Stimulated activated CD8-positive, alpha-beta memory T cell treated with anti-CD3 and anti-CD28 coated beads, Interleukin-12 subunit alpha, Interleukin-12 subunit beta, amount 100 ng/mL, for 24 hours (primary cell): ENCODE data around the gene ARHGDIA.

Experiments
- DNase-seq: peaks from one replicate; pipeline ENCODE4 v3.0.0-alpha.2; 2020; ENCODE audit errors: extremely low read depth

Gene ARHGDIA

GRCh38 chr17:81888988-81889595 lies 18.0 kb upstream of the ARHGDIA start:
- DNase-seq = no peak

- DNase-seq = no peak
Measured at GRCh38 chr17:81888105-81888987, 17.2 kb upstream of the ARHGDIA start.

GRCh38 chr17:81885869-81886548 lies 14.9 kb upstream of the ARHGDIA start:
- no peak for DNase-seq

GRCh38 chr17:81885454-81885853 lies 14.3 kb upstream of the ARHGDIA start:
- DNase-seq = no peak

GRCh38 chr17:81884968-81885367 lies 13.8 kb upstream of the ARHGDIA start:
- no peak for DNase-seq

GRCh38 chr17:81884520-81884919 lies 13.4 kb upstream of the ARHGDIA start:
- DNase-seq = no peak

- DNase-seq = no peak
Measured at GRCh38 chr17:81879121-81879520, 8.0 kb upstream of the ARHGDIA start.

- DNase-seq = no peak
Measured at GRCh38 chr17:81878294-81878693, 7.2 kb upstream of the ARHGDIA start.

- no peak for DNase-seq
Measured at GRCh38 chr17:81877569-81877968, 6.4 kb upstream of the ARHGDIA start.

- peak; percentile 90 for DNase-seq
Measured at GRCh38 chr17:81871387-81872230, 472 bp upstream of the ARHGDIA start.

- DNase-seq = no peak
Measured at GRCh38 chr17:81870131-81870980, 781 bp downstream of the ARHGDIA start.

- DNase-seq = no peak
Measured at GRCh38 chr17:81869221-81870130, 1.7 kb downstream of the ARHGDIA start.

- DNase-seq = no peak
Measured at GRCh38 chr17:81868674-81869220, 2.4 kb downstream of the ARHGDIA start.

GRCh38 chr17:81867991-81868673 lies 3.0 kb downstream of the ARHGDIA start:
- DNase-seq = no peak

GRCh38 chr17:81867170-81867990 lies 3.8 kb downstream of the ARHGDIA start:
- DNase-seq = no peak

GRCh38 chr17:81866440-81867169 lies 4.5 kb downstream of the ARHGDIA start:
- DNase-seq = no peak

GRCh38 chr17:81865733-81866439 lies 5.3 kb downstream of the ARHGDIA start:
- DNase-seq = no peak
